HepG2 (cell line): ENCODE measurements around the gene DPH2. TPM values are rescaled to one million over a fixed set of nuclear protein-coding genes. Genes with fewer than 3 reads are reported as not detected.
A peak's percentile ranks its signal among the peaks of the same experiment; 100 is the strongest.

Source experiments
- DMTF1 ChIP-seq: sonication (generic); formaldehyde crosslinking; IDR thresholded peaks from 2 replicates; pipeline ENCODE4 v1.4.0; 2020; ENCODE audit warnings: mild to moderate bottlenecking, missing genetic modification reagents
- ELF3 ChIP-seq: IDR thresholded peaks from 2 replicates; pipeline ENCODE4 v1.6.1; 2016; ENCODE audit warnings: missing genetic modification reagents, missing compliant biosample characterization
- GLI4 ChIP-seq: sonication (generic); formaldehyde crosslinking; IDR thresholded peaks from 2 replicates; pipeline ENCODE4 v1.5.1; 2020; ENCODE audit warnings: missing genetic modification reagents, mild to moderate bottlenecking, moderate library complexity, borderline replicate concordance
- MIER3 ChIP-seq: IDR thresholded peaks from 2 replicates; pipeline ENCODE4 v1.6.1; 2016; ENCODE audit warnings: missing compliant biosample characterization, borderline replicate concordance
- PHF21A ChIP-seq: sonication (generic); formaldehyde crosslinking; IDR thresholded peaks from 2 replicates; pipeline ENCODE4 v1.5.0; 2020; ENCODE audit warnings: mild to moderate bottlenecking, missing genetic modification reagents
- RAD21 ChIP-seq: fragments of 450-650 bp; formaldehyde crosslinking; IDR thresholded peaks from 2 replicates; pipeline ENCODE4 v1.5.0; 2020; ENCODE audit warnings: mild to moderate bottlenecking
- RARG ChIP-seq: sonication (generic); formaldehyde crosslinking; IDR thresholded peaks from 2 replicates; pipeline ENCODE4 v1.4.0; 2020; ENCODE audit warnings: low read depth, mild to moderate bottlenecking, missing genetic modification reagents
- RNF2 ChIP-seq: fragments of 450-650 bp; conservative IDR thresholded peaks from 2 replicates; pipeline ENCODE4 v1.6.1; 2016; ENCODE audit warnings: low read depth
- RORA ChIP-seq: sonication (generic); formaldehyde crosslinking; IDR thresholded peaks from 2 replicates; pipeline ENCODE4 v1.5.0; 2020; ENCODE audit warnings: mild to moderate bottlenecking, missing genetic modification reagents, moderate library complexity
- SAP130 ChIP-seq: IDR thresholded peaks from 2 replicates; pipeline ENCODE4 v1.6.1; 2016; ENCODE audit warnings: low read depth
- SATB2 ChIP-seq: sonication (generic); formaldehyde crosslinking; IDR thresholded peaks from 2 replicates; pipeline ENCODE4 v1.5.0; 2020; ENCODE audit warnings: missing genetic modification reagents
- SETDB1 ChIP-seq: sonication (generic); formaldehyde crosslinking; IDR thresholded peaks from 2 replicates; pipeline ENCODE4 v1.5.1; 2020; ENCODE audit warnings: missing genetic modification reagents, mild to moderate bottlenecking, borderline replicate concordance
- ZC3H13 ChIP-seq: sonication (generic); formaldehyde crosslinking; IDR thresholded peaks from 2 replicates; pipeline ENCODE4 v1.8.1; 2023; ENCODE audit warnings: mild to moderate bottlenecking, missing genetic modification reagents, moderate library complexity
- ZMYM2 ChIP-seq: sonication (generic); formaldehyde crosslinking; IDR thresholded peaks from 2 replicates; pipeline ENCODE4 v1.8.0; 2022; ENCODE audit warnings: mild to moderate bottlenecking, missing genetic modification reagents
- ZNF160 ChIP-seq: sonication (generic); formaldehyde crosslinking; IDR thresholded peaks from 2 replicates; pipeline ENCODE4 v1.8.0; 2022; ENCODE audit warnings: mild to moderate bottlenecking, inconsistent platforms, missing genetic modification reagents
- ZNF230 ChIP-seq: sonication (generic); formaldehyde crosslinking; IDR thresholded peaks from 2 replicates; pipeline ENCODE4 v1.4.0; 2020; ENCODE audit warnings: mild to moderate bottlenecking, missing genetic modification reagents
- ZNF563 ChIP-seq: sonication (generic); formaldehyde crosslinking; IDR thresholded peaks from 2 replicates; pipeline ENCODE4 v1.8.0; 2022; ENCODE audit warnings: mild to moderate bottlenecking, moderate library complexity, missing genetic modification reagents
- ZNF577 ChIP-seq: sonication (generic); formaldehyde crosslinking; IDR thresholded peaks from 2 replicates; pipeline ENCODE4 v1.4.0; 2020; ENCODE audit warnings: mild to moderate bottlenecking, low read depth, missing genetic modification reagents, borderline replicate concordance
- ZNF652 ChIP-seq: IDR thresholded peaks from 2 replicates; pipeline ENCODE4 v1.6.1; 2016; ENCODE audit warnings: low read depth, borderline replicate concordance
- ZNF674 ChIP-seq: sonication (generic); formaldehyde crosslinking; IDR thresholded peaks from 2 replicates; pipeline ENCODE4 v1.5.0; 2020; ENCODE audit warnings: low read depth, mild to moderate bottlenecking, missing genetic modification reagents
- ZNF687 ChIP-seq: sonication (generic); formaldehyde crosslinking; IDR thresholded peaks from 2 replicates; pipeline ENCODE4 v1.5.1; 2020; ENCODE audit warnings: mild to moderate bottlenecking, missing genetic modification reagents, moderate library complexity
- ZSCAN9 ChIP-seq: IDR thresholded peaks from 2 replicates; pipeline ENCODE4 v1.6.1; 2016; ENCODE audit warnings: borderline replicate concordance
- polyA plus RNA-seq, 8 experiments: library from polyadenylated mRNA; depleted of rRNA in 3 of 8; stranded (reverse) in 7 of 8; unstranded in 1 of 8; fragments of >200 nt; fragmentation: Illumina TruSeq in 4 of 8; extraction: Trizol in 4 of 8; gene quantifications; 2 replicates each; pipeline versions ENCODE4 v1.2.1 to v1.2.3, GENCODE V29; 2011 to 2016; ENCODE audit warnings: low read depth in 4 of 8, missing spikeins in 1 of 8, mixed read lengths in 1 of 8; ENCODE audit not compliant: insufficient read depth in 1 of 8
- total RNA-seq, 5 experiments: library from RNA; depleted of rRNA; stranded (reverse); fragments of >200 nt; fragmentation: Illumina TruSeq; extraction: Trizol; gene quantifications; 2 replicates each; pipeline ENCODE4 v1.2.3, GENCODE V29; 2016; ENCODE audit warnings: low read depth in 1 of 5
- TF ChIP-seq, protein P1 (sequence below): sonication (generic); formaldehyde crosslinking; IDR thresholded peaks from 2 replicates; pipeline ENCODE4 v1.4.0; 2020; ENCODE audit warnings: missing genetic modification reagents

The DPH2 gene
- total and polyA plus RNA-seq, 2 of the 13 experiments (the other 11 are each of a cell fraction or from before 2014, with no cell fraction given) = 32.2 to 38.3 TPM

DNA sequence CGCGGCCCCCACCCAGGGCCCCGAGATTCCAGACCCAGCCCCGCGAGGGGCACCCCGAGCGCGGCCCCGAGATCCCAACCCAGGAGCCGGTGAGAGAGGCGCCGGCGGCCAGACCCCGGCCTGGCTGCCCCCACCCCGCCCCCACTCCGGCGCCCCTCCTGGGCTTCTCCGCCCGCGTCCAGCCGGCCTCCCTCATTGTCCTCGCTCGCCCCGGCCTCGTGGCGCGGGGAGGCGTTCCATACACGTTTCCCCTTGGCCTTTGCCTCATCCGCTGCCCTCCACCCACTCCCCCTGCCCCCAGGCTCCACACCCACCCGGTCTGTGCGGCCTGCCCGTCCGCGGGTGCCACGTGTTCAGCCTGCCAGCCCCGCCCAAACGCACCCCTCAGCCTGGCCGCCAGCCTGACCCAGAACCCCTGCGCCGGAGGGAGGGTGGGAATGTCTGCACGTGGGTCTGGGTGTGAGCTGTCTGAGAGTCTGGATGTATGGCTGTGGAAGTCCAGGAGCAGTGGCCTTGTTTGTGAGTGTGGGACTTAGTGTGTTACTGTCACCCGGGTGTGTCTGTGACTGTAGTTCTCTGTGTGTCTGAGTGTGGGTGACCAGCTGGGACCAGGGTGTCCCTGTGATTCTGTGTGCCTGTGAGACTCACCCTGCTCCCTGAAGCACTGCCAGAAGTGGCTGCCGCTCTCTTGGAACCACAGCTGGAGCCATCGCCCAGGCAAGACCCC is 9.9 kb downstream of the DPH2 start (continued):
- TF ChIP-seq ZNF230 (CRISPR knock-in tag) = peak; percentile 81; the same call in 1 of the 2 replicates
- no peak for TF ChIP-seq SATB2 (CRISPR knock-in tag)
- no peak for TF ChIP-seq DMTF1
- no peak for TF ChIP-seq RARG
- TF ChIP-seq ZNF577 (CRISPR knock-in tag) = no peak
- no peak for TF ChIP-seq ZMYM2 (CRISPR knock-in tag)
- TF ChIP-seq MIER3 (CRISPR knock-in tag) = no peak; the same call in 1 of the 2 replicates
- TF ChIP-seq GLI4 (CRISPR knock-in tag) = 0 out of 2 replicates have a peak, but pooled peaks have one; percentile 10
- TF ChIP-seq RNF2 = no peak
- TF ChIP-seq ZNF687 = peak; percentile 95
- TF ChIP-seq ZC3H13 (CRISPR knock-in tag) = no peak
- no peak for TF ChIP-seq ZNF563 (CRISPR knock-in tag)
- TF ChIP-seq ZSCAN9 (CRISPR knock-in tag) = 0 out of 2 replicates have a peak, but pooled peaks have one; percentile 27
- TF ChIP-seq RORA = no peak
- no peak for TF ChIP-seq RAD21 (CRISPR knock-in tag)
- TF ChIP-seq ELF3 (CRISPR knock-in tag) = no peak
- TF ChIP-seq ZNF652 (CRISPR knock-in tag) = no peak
- TF ChIP-seq, protein P1, sequence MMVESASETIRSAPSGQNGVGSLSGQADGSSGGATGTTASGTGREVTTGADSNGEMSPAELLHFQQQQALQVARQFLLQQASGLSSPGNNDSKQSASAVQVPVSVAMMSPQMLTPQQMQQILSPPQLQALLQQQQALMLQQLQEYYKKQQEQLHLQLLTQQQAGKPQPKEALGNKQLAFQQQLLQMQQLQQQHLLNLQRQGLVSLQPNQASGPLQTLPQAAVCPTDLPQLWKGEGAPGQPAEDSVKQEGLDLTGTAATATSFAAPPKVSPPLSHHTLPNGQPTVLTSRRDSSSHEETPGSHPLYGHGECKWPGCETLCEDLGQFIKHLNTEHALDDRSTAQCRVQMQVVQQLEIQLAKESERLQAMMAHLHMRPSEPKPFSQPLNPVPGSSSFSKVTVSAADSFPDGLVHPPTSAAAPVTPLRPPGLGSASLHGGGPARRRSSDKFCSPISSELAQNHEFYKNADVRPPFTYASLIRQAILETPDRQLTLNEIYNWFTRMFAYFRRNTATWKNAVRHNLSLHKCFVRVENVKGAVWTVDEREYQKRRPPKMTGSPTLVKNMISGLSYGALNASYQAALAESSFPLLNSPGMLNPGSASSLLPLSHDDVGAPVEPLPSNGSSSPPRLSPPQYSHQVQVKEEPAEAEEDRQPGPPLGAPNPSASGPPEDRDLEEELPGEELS (CRISPR knock-in tag) = no peak
- peak; percentile 54; the same call in 1 of the 2 replicates for TF ChIP-seq PHF21A (CRISPR knock-in tag)
- TF ChIP-seq ZNF674 = no peak
- no peak for TF ChIP-seq SETDB1 (CRISPR knock-in tag)
- TF ChIP-seq SAP130 (CRISPR knock-in tag) = peak; percentile 83
- TF ChIP-seq ZNF160 (CRISPR knock-in tag) = peak; percentile 54; the same call in 1 of the 2 replicates
